SK-N-SH (cell line): Measurements from ENCODE around the gene RNF4. TPM values are rescaled to one million over a fixed set of nuclear protein-coding genes. Genes with fewer than 3 reads are reported as not detected.

Experiments
- CTCF ChIA-PET: fragments of 300-600, 350-600 bp; formaldehyde crosslinking; extraction: SDS; loops from one replicate; lab custom pipeline; 2021; lab: Yijun Ruan, JAX
- POLR2A ChIA-PET: fragments of 350-600 bp; sonication (Branson Sonifier 250); formaldehyde crosslinking; extraction: SDS; loops from one replicate; lab custom pipeline; 2020; ENCODE audit warnings: antibody characterized with exemption, inconsistent platforms; lab: Yijun Ruan, JAX
- DNase-seq: peaks from one replicate; pipeline ENCODE4 v3.0.0; 2012
- H2AFZ ChIP-seq: fragments of 200-600 bp; sonication (generic); 2 replicates; pipeline ENCODE4 v1.8.1; 2016; ENCODE audit warnings: antibody characterized with exemption, mild to moderate bottlenecking, low read depth
- H3F3A ChIP-seq: fragments of 200-600 bp; sonication (generic); replicated peaks from 2 replicates; pipeline ENCODE3; 2016; ENCODE audit warnings: antibody characterized with exemption, mild to moderate bottlenecking; ENCODE audit not compliant: insufficient read depth
- H3K27ac ChIP-seq, 2 experiments: fragments of 200-500 bp in 1 of 2; fragments of 200-600 bp in 1 of 2; sonication (Bioruptor generic) in 1 of 2; sonication (generic), shearing (Covaris generic) in 1 of 2; 2 replicates each; pipeline versions ENCODE4 v1.5.1 to v1.6.1; 2014 to 2016; ENCODE audit warnings: low read depth in 2 of 2, inconsistent platforms in 1 of 2, low read length in 1 of 2, mild to moderate bottlenecking in 1 of 2, mixed read lengths in 1 of 2
- H3K27me3 ChIP-seq: fragments of 200-600 bp; sonication (generic), shearing (Covaris generic); 2 replicates; pipeline ENCODE4 v1.6.1; 2016; ENCODE audit warnings: mixed run types; ENCODE audit not compliant: insufficient read depth
- H3K36me3 ChIP-seq, 2 experiments: fragments of 200-500 bp in 1 of 2; fragments of 200-600 bp in 1 of 2; sonication (Bioruptor generic) in 1 of 2; sonication (generic) in 1 of 2; replicated peaks in 1 of 2; 2 replicates each; pipeline versions ENCODE3 to v1.5.1; 2014 to 2016; ENCODE audit warnings: low read length in 1 of 2, mild to moderate bottlenecking in 1 of 2; ENCODE audit not compliant: insufficient read depth in 2 of 2, control insufficient read depth in 1 of 2
- H3K4me1 ChIP-seq, 2 experiments: fragments of 200-500 bp in 1 of 2; fragments of 200-600 bp in 1 of 2; sonication (Bioruptor generic) in 1 of 2; sonication (generic), shearing (Covaris generic) in 1 of 2; 2 replicates each; pipeline versions ENCODE4 v1.5.1 to v1.6.1; 2014 to 2016; ENCODE audit warnings: low read depth in 1 of 2, low read length in 1 of 2, mixed run types in 1 of 2; ENCODE audit not compliant: insufficient read depth in 2 of 2, control insufficient read depth in 1 of 2
- H3K4me2 ChIP-seq: fragments of 200-600 bp; sonication (generic), shearing (Covaris generic); 2 replicates; pipeline ENCODE4 v1.6.1; 2017; ENCODE audit warnings: mixed run types
- H3K4me3 ChIP-seq, 2 experiments: fragments of 200-500 bp in 1 of 2; fragments of 200-600 bp in 1 of 2; sonication (Bioruptor generic) in 1 of 2; sonication (generic), shearing (Covaris generic) in 1 of 2; 2 replicates each; pipeline versions ENCODE4 v1.5.1 to v1.8.1; 2014 to 2016; ENCODE audit warnings: low read depth in 2 of 2, inconsistent platforms in 1 of 2, low read length in 1 of 2, mild to moderate bottlenecking in 1 of 2, mixed read lengths in 1 of 2, moderate library complexity in 1 of 2
- H3K79me2 ChIP-seq: fragments of 200-600 bp; sonication (generic); 2 replicates; pipeline ENCODE4 v1.8.1; 2017; ENCODE audit warnings: mild to moderate bottlenecking; ENCODE audit not compliant: insufficient read depth
- H3K9ac ChIP-seq: fragments of 200-600 bp; sonication (generic); 2 replicates; pipeline ENCODE4 v1.6.1; 2017; ENCODE audit warnings: mixed run types
- H3K9me2 ChIP-seq: fragments of 200-600 bp; sonication (generic); 2 replicates; pipeline ENCODE4 v1.6.1; 2017; ENCODE audit warnings: mixed run types
- H3K9me3 ChIP-seq: fragments of 200-600 bp; sonication (generic); 2 replicates; pipeline ENCODE4 v1.6.1; 2017; ENCODE audit warnings: mixed run types, mild to moderate bottlenecking, moderate library complexity
- H4K20me1 ChIP-seq: fragments of 200-600 bp; sonication (generic); 2 replicates; pipeline ENCODE4 v1.6.1; 2017; ENCODE audit warnings: mild to moderate bottlenecking, mixed run types; ENCODE audit not compliant: insufficient read depth
- CHD2 ChIP-seq: fragments of 150-350 bp; IDR thresholded peaks from 2 replicates; pipeline ENCODE4 v1.6.1; 2018; ENCODE audit warnings: low read length; ENCODE audit not compliant: partially characterized antibody
- EP300 ChIP-seq, 2 experiments: IDR thresholded peaks; 2 replicates each; pipeline versions ENCODE4 v1.4.0 to v1.6.1; 2012; ENCODE audit warnings: borderline replicate concordance in 1 of 2, low read depth in 1 of 2, low read length in 1 of 2
- FOXM1 ChIP-seq: IDR thresholded peaks from 2 replicates; pipeline ENCODE4 v1.4.0; 2012; ENCODE audit warnings: low read depth, mild to moderate bottlenecking
- GABPA ChIP-seq: IDR thresholded peaks from 2 replicates; pipeline ENCODE4 v1.4.0; 2012; ENCODE audit warnings: low read depth, mild to moderate bottlenecking
- GATA2 ChIP-seq: sonication (generic); formaldehyde crosslinking; IDR thresholded peaks from 2 replicates; pipeline ENCODE4 v1.5.0; 2020; ENCODE audit warnings: mild to moderate bottlenecking, missing genetic modification reagents
- JUND ChIP-seq: IDR thresholded peaks from 2 replicates; pipeline ENCODE4 v1.4.0; 2012
- MAX ChIP-seq: IDR thresholded peaks from 2 replicates; pipeline ENCODE4 v1.4.0; 2012; ENCODE audit warnings: low read depth
- PBX3 ChIP-seq: IDR thresholded peaks from 2 replicates; pipeline ENCODE4; 2012
- POLR2AphosphoS5 ChIP-seq: IDR thresholded peaks from 2 replicates; pipeline ENCODE4 v1.6.1; 2012; ENCODE audit warnings: low read depth, low read length
- RCOR1 ChIP-seq: fragments of 150-350 bp; IDR thresholded peaks from 2 replicates; pipeline ENCODE4 v1.6.1; 2017; ENCODE audit warnings: antibody characterized with exemption, low read length
- RXRA ChIP-seq: IDR thresholded peaks from 2 replicates; pipeline ENCODE4 v1.4.0; 2012; ENCODE audit warnings: low read depth, mild to moderate bottlenecking, borderline replicate concordance
- SMC3 ChIP-seq: IDR thresholded peaks from 2 replicates; pipeline ENCODE4 v1.6.1; 2012; ENCODE audit warnings: low read depth, low read length, improper control_type of control experiment
- TAF1 ChIP-seq: IDR thresholded peaks from 2 replicates; pipeline ENCODE4 v1.6.1; 2012; ENCODE audit warnings: low read depth, mild to moderate bottlenecking, low read length, moderate library complexity, borderline replicate concordance
- TEAD4 ChIP-seq: IDR thresholded peaks from 2 replicates; pipeline ENCODE4 v1.4.0; 2012; ENCODE audit warnings: mild to moderate bottlenecking, borderline replicate concordance; ENCODE audit not compliant: insufficient read depth
- ZBTB33 ChIP-seq: IDR thresholded peaks from 2 replicates; pipeline ENCODE4 v1.4.0; 2012; ENCODE audit warnings: low read depth, borderline replicate concordance
- WGBS: methylation state at CpG from one replicate; pipeline ENCODE4 v1.1.6; 2017; ENCODE audit warnings: low lambda C conversion rate; 5-methylcytosine and 5-hydroxymethylcytosine counted together
- polyA plus RNA-seq, 3 experiments: library from polyadenylated mRNA; depleted of rRNA; stranded (reverse); fragments of >200 nt; gene quantifications; 2 replicates each; pipeline ENCODE4 v1.2.3, GENCODE V29; 2012
- TF ChIP-seq, protein P1 (sequence below): IDR thresholded peaks from 2 replicates; pipeline ENCODE4 v1.4.0; 2012; ENCODE audit warnings: low read depth, borderline replicate concordance

RNF4 gene
- polyA plus RNA-seq, 1 of the 3 experiments (the other 2 are of a cell fraction): 60.7 TPM

DNA sequence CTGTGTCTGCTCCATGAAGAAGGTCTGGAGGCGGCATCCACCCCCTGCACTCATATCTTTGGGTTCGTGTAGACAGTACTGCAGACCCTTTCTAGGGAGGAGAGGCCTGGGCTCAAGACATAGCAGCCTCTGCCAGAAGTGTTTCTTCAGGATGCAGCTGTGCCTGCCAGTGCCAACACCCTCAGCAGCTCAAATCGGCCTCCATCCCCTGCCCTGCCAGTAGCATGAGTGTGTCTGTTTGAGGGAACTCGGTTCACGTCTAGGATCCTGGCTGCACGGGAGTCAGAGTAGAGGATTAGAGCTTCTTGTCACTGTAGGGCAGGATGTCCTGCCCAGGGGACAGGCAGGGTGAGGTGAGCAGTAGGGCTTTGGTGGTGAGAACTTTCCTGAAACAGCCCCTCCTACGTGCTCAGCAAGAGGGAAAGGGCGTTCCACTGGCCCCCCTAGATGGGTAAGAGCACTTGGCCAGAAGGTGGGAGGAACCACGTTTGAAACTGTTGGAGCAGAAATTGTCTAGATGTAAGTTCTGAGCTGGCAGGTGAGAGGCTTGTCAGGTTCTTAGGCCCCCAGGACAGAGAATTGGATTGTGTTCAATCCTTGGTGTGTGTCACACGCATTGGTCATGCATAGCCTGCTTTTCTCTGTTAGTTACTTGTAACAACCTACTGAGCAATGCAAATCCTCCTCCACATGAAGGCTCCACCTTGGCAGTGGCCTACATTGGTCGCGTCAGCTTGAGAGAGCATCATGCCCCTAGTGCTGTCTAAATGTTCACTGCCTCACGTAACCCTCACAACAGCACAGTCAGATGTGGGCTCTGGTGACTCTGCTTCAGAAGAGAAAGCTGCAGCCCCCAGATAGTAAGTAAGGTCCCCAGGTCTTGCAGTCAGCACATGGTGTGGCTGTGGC lies 41.7 kb downstream of the RNF4 start:
- Histone ChIP-seq H3K27me3 (no peaks in the 10 kb centered on the region), H3K9ac (no peak overlapping the region), H3K27ac (no peak overlapping the region), H3K79me2 (peaks cover 52% of the 10 kb centered on the region; the same call in 1 of the 2 replicates), H3K4me2 (no peak overlapping the region), H3K4me1 (no peaks in the 10 kb centered on the region), H3F3A (no peaks in the 10 kb centered on the region), H3K9me2 (no peaks in the 10 kb centered on the region), H2AFZ (no peak overlapping the region), H3K9me3 (no peaks in the 10 kb centered on the region), H3K36me3 (peaks cover 51 to 56% of the 10 kb centered on the region in 2 experiments), H3K4me3 (no peak overlapping the region), H4K20me1 (peaks cover 27% of the 10 kb centered on the region)
- WGBS: 89% methylated on average over 7 of the region's 13 CpGs
- POLR2A ChIA-PET: no interaction called here
- no peak for DNase-seq
- CTCF ChIA-PET: interaction anchor here (2.2 kb wide), 1 partner anchor 290 kb away, joined by 5 read pairs; no protein-coding TSS in a partner anchor
- TF ChIP-seq JUND (no peak), GABPA (no peak), ZBTB33 (no peak), GATA2 (CRISPR knock-in tag) (no peak), MAX (no peak), RXRA (no peak), TAF1 (no peak), SMC3 (no peak), POLR2AphosphoS5 (no peak), TEAD4 (no peak), PBX3 (no peak), CHD2 (no peak), RCOR1 (no peak), EP300 (IDR thresholded peaks at IDR 0.05; ENCODE audit: borderline replicate concordance in 1 of 2, low read depth in 1 of 2, low read length in 1 of 2) (no peak), FOXM1 (no peak)
- TF ChIP-seq, protein P1, sequence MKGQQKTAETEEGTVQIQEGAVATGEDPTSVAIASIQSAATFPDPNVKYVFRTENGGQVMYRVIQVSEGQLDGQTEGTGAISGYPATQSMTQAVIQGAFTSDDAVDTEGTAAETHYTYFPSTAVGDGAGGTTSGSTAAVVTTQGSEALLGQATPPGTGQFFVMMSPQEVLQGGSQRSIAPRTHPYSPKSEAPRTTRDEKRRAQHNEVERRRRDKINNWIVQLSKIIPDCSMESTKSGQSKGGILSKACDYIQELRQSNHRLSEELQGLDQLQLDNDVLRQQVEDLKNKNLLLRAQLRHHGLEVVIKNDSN: no peak
